Ovary (tissue), 3 donors: ENCODE results near the gene HOXB3.

Experiments used
- CTCF ChIP-seq, 3 donors: fragments of 450-650 bp in 2 of 3; fragments of 200-600 bp in 1 of 3; IDR thresholded peaks; one replicate each; pipeline versions ENCODE4 v1.5.1 to v1.8.0; 2016 to 2022; ENCODE audit warnings: antibody characterized with exemption in 3 of 3, mild to moderate bottlenecking in 1 of 3
- POLR2A ChIP-seq: fragments of 450-650 bp; IDR thresholded peaks from one replicate; pipeline ENCODE4 v1.6.1; 2017; ENCODE audit warnings: antibody characterized with exemption, mild to moderate bottlenecking, moderate library complexity
- donor health status: DM: no; HTN: no; CAD: no.

- TF ChIP-seq CTCF (IDR thresholded peaks at IDR 0.05) (no peak), POLR2A (no peak)
These were observed 1.4 kb upstream of the HOXB3 start for GRCh38 chr17:48591255-48592056.
